ENCODE results near the gene TTC34.

DNA sequence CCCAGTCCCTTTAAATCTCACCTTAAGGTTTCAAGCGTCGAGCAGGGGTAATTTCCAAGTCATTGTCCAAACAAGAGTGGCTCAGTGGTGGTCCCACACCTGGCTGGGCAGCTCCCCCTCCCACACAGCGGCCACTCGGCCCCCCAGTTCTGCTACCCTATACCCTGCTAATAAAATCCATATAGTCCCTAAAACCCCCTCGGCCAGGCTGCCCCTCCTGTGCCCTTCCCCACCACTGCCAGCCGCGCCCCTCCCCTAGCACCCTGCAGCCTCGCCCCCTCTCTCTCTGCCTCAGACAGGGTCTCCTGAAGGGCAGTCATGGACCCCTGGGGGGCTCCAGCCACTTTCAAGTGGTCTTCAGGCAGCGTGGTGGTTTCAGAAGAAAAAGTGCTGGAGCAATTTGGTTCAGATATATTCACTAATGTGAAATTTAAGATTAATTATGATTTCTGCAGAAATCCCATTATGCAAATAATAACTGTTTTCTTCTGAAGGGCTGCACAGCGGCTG lies 34.2 kb upstream of the TTC34 start:
- TF ChIP-seq, protein P1, sequence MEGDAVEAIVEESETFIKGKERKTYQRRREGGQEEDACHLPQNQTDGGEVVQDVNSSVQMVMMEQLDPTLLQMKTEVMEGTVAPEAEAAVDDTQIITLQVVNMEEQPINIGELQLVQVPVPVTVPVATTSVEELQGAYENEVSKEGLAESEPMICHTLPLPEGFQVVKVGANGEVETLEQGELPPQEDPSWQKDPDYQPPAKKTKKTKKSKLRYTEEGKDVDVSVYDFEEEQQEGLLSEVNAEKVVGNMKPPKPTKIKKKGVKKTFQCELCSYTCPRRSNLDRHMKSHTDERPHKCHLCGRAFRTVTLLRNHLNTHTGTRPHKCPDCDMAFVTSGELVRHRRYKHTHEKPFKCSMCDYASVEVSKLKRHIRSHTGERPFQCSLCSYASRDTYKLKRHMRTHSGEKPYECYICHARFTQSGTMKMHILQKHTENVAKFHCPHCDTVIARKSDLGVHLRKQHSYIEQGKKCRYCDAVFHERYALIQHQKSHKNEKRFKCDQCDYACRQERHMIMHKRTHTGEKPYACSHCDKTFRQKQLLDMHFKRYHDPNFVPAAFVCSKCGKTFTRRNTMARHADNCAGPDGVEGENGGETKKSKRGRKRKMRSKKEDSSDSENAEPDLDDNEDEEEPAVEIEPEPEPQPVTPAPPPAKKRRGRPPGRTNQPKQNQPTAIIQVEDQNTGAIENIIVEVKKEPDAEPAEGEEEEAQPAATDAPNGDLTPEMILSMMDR (IDR thresholded peaks at IDR 0.05 in 4 of 5, conservative IDR thresholded peaks at IDR 0.05 in 1 of 5), result no peak
- no peak for TF ChIP-seq POLR2A (IDR thresholded peaks at IDR 0.05)
